A549 (cell line): Measurements from ENCODE around the gene CHRM5. TPM values are rescaled to one million over a fixed set of nuclear protein-coding genes. Genes with fewer than 3 reads are reported as not detected.
A peak's percentile ranks its signal among the peaks of the same experiment; 100 is the strongest.

ENCODE experiments used
- ATAC-seq, 2 experiments: fragments of 200-7000 bp in 1 of 2; fragments of >200 bp in 1 of 2; cut with Nextera tagmentation in 1 of 2; cut with Tn5 transposase in 1 of 2; 3 replicates each; pipeline versions ENCODE4 v1.8.0 to v1.9.1; 2018 to 2020; ENCODE audit warnings: mild to moderate bottlenecking in 1 of 2, moderate library complexity in 1 of 2
- CTCF ChIA-PET: fragments of 300-600 bp; sonication (Branson Sonifier 250); formaldehyde crosslinking; extraction: SDS; loops from one replicate; lab custom pipeline; 2021; ENCODE audit warnings: antibody characterized with exemption, inconsistent platforms; lab: Yijun Ruan, JAX
- POLR2A ChIA-PET: fragments of 350-600 bp; formaldehyde crosslinking; extraction: SDS; loops from one replicate; lab custom pipeline; 2021; ENCODE audit warnings: antibody characterized with exemption, inconsistent platforms; lab: Yijun Ruan, JAX
- DNase-seq, 2 experiments: peaks; one replicate each; pipeline versions ENCODE4 v3.0.0 to v3.0.0-alpha.2; 2011 to 2016; ENCODE audit warnings: low read depth in 1 of 2, low spot score in 1 of 2
- FAIRE-seq: peaks from 2 replicates; lab custom pipeline; 2011; peaks lifted over from hg19 to GRCh38; lab: Jason Lieb, UNC
- H3K27ac ChIP-seq, 2 experiments: fragments of >200 bp; sonication (Bioruptor Twin); formaldehyde crosslinking; 3 replicates each; pipeline ENCODE4 v1.5.1; 2016 to 2017
- H3K4me1 ChIP-seq: fragments of >200 bp; sonication (Bioruptor Twin); formaldehyde crosslinking; 3 replicates; pipeline ENCODE4 v1.6.1; 2016
- H3K4me2 ChIP-seq: fragments of >200 bp; sonication (Bioruptor Twin); formaldehyde crosslinking; 3 replicates; pipeline ENCODE4 v1.6.1; 2016
- H3K4me3 ChIP-seq: fragments of >200 bp; sonication (Bioruptor Twin); formaldehyde crosslinking; 3 replicates; pipeline ENCODE4 v1.5.1; 2016
- H3K9me3 ChIP-seq: fragments of >200 bp; sonication (Bioruptor Twin); formaldehyde crosslinking; 3 replicates; pipeline ENCODE4 v1.6.1; 2016
- BHLHE40 ChIP-seq: IDR thresholded peaks from 2 replicates; pipeline ENCODE4 v1.6.1; 2012; ENCODE audit warnings: low read depth, low read length, inconsistent platforms
- CEBPB ChIP-seq, 2 experiments: fragments of >200 bp in 1 of 2; sonication (Bioruptor Twin) in 1 of 2; formaldehyde crosslinking in 1 of 2; IDR thresholded peaks; 2 replicates each; pipeline ENCODE4 v1.6.1; 2012 to 2016
- E2F6 ChIP-seq: IDR thresholded peaks from 2 replicates; pipeline ENCODE4 v1.6.1; 2012; ENCODE audit warnings: low read depth, borderline replicate concordance
- FOXS1 ChIP-seq: fragments of 250-450 bp; sonication (Bioruptor Pico); IDR thresholded peaks from 2 replicates; pipeline ENCODE4 v1.5.0; 2020; ENCODE audit warnings: mild to moderate bottlenecking, moderate library complexity
- HOXB13 ChIP-seq: fragments of 250-450 bp; sonication (Bioruptor Pico); IDR thresholded peaks from 2 replicates; pipeline ENCODE4 v1.5.0; 2020; ENCODE audit warnings: low read depth, mild to moderate bottlenecking, moderate library complexity
- JUN ChIP-seq, 2 experiments: fragments of >200 bp; sonication (Bioruptor Twin); formaldehyde crosslinking; IDR thresholded peaks; 2 replicates in 1 of 2; 3 replicates in 1 of 2; pipeline ENCODE4 v1.6.1; 2016 to 2017
- MAFK ChIP-seq: fragments of 450-650 bp; IDR thresholded peaks from 2 replicates; pipeline ENCODE4 v1.6.1; 2014; ENCODE audit not compliant: partially characterized antibody
- MYC ChIP-seq: IDR thresholded peaks from 2 replicates; pipeline ENCODE4 v1.6.1; 2012; ENCODE audit warnings: mild to moderate bottlenecking, inconsistent platforms, low read length, improper control_type of control experiment, borderline replicate concordance
- NFE2L2 ChIP-seq: fragments of 150-350 bp; conservative IDR thresholded peaks from 2 replicates; pipeline ENCODE4 v1.6.1; 2014; ENCODE audit warnings: low read length
- PHF8 ChIP-seq: fragments of 200-600 bp; sonication (generic); IDR thresholded peaks from 2 replicates; pipeline ENCODE4 v1.6.1; 2016; ENCODE audit warnings: low read depth, mild to moderate bottlenecking, antibody characterized with exemption, moderate library complexity, borderline replicate concordance
- POLR2A ChIP-seq: IDR thresholded peaks from 2 replicates; pipeline ENCODE4 v1.6.1; 2012; ENCODE audit warnings: mild to moderate bottlenecking, low read length
- POLR2AphosphoS2 ChIP-seq: conservative IDR thresholded peaks from 2 replicates; pipeline ENCODE4 v1.6.1; 2012; ENCODE audit warnings: low read length, improper control_type of control experiment, inconsistent platforms
- RAD21 ChIP-seq, 2 experiments: fragments of >200 bp in 1 of 2; sonication (Bioruptor Twin) in 1 of 2; formaldehyde crosslinking in 1 of 2; IDR thresholded peaks in 1 of 2; conservative IDR thresholded peaks in 1 of 2; 2 replicates in 1 of 2; 3 replicates in 1 of 2; pipeline ENCODE4 v1.6.1; 2012 to 2018; ENCODE audit warnings: inconsistent platforms in 1 of 2
- REST ChIP-seq: fragments of 200-600 bp; sonication (generic); IDR thresholded peaks from 2 replicates; pipeline ENCODE4 v1.6.1; 2016; ENCODE audit warnings: antibody characterized with exemption, mild to moderate bottlenecking, moderate library complexity
- RNF2 ChIP-seq: fragments of 200-600 bp; sonication (generic); IDR thresholded peaks from 2 replicates; pipeline ENCODE4 v1.6.1; 2016; ENCODE audit warnings: low read depth, mild to moderate bottlenecking, antibody characterized with exemption, moderate library complexity, borderline replicate concordance
- SMC3 ChIP-seq: fragments of >200 bp; sonication (Bioruptor Twin); formaldehyde crosslinking; IDR thresholded peaks from 3 replicates; pipeline ENCODE4 v1.6.1; 2018; ENCODE audit warnings: inconsistent platforms
- WGBS: methylation state at CpG from one replicate; pipeline ENCODE4 v1.1.6; 2017; ENCODE audit errors: missing lambda C conversion rate; 5-methylcytosine and 5-hydroxymethylcytosine counted together
- polyA plus RNA-seq, 4 experiments: library from polyadenylated mRNA; depleted of rRNA in 3 of 4; stranded (reverse); fragments of >200 nt; fragmentation: RNase III in 1 of 4; extraction: RNeasy Plus Mini Kit Qiagen cat#74134 plus additional on column Dnase treatment in 1 of 4; gene quantifications; 2 replicates in 3 of 4; 3 replicates in 1 of 4; pipeline ENCODE4 v1.2.3, GENCODE V29; 2011 to 2017
- TF ChIP-seq, protein P1 (sequence below): fragments of 450-650 bp; IDR thresholded peaks from 2 replicates; pipeline ENCODE4 v1.6.1; 2014; ENCODE audit warnings: antibody characterized with exemption
- TF ChIP-seq, protein P2 (sequence below): fragments of >200 bp; sonication (Bioruptor Twin); formaldehyde crosslinking; IDR thresholded peaks from 2 replicates; pipeline ENCODE4 v1.6.1; 2016
- TF ChIP-seq, protein P3 (sequence below): fragments of >200 bp; sonication (Bioruptor Twin); formaldehyde crosslinking; IDR thresholded peaks from 3 replicates; pipeline ENCODE4 v1.5.1; 2016
- TF ChIP-seq, protein P4 (sequence below): fragments of >200 bp; sonication (Bioruptor Twin); formaldehyde crosslinking; IDR thresholded peaks from 3 replicates; pipeline ENCODE4 v1.6.1; 2016

The CHRM5 gene
- polyA plus RNA-seq, 2 of the 4 experiments (the other 2 are of a cell fraction) = not detected

DNA sequence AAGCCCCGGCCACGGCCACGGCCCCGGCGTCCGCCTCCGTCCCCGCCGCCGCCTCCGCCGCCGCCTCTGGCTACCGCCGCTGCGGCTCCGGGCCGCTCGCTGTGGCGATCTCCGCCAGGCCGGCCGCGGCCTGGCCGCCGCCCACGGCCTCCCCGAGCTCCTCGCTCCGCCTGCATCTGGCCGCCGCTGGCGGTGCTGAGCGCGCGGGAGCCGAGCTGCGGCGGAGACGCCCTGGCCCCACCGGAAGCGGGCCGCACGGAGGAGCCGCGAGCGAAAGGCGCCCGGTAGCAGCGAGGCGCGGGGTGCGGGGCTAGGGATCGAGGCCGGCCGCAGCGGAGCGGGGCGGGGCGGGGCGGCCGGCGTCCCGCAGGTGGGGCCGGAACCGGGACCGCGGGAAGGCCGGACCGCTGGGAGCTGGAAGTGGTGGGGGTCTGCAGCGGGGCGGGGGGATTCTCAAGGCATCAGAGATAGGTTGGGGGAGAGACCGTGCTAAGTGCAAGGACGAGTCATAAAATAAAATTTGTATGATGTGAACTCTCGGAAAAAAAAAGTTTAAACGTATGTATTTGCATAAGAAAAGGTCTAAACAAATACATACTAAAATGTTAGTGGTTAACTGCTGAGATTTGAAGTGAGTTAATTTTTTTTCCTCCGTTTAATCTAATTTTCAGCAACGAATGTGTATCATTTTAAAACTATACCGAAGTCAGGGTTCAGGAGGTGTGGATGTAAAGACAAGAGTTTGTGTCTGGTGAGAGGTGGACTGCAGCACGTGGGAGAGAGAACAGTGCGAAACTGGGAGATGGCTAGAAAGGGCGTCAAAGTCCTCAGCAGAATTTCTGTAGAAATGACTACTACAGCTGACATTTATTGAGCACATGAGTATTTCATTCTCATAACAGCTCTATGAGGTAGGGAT, 70.8 kb downstream of the CHRM5 start, which contains the start of gene AVEN:
Gene AVEN (minus strand): TSS at position 334 of the 919 bp plus-strand sequence. CDS start 158 bp downstream, at position 176.
- ATAC-seq (peak; percentile 68 to 79), DNase-seq (peak in 1 of 2 experiments; percentile 47), FAIRE-seq (no peak)
- Histone ChIP-seq H3K9me3 (no peaks in the 10 kb centered on the region), H3K4me2 (peak within 1 kb of the TSS; percentile 78), H3K4me3 (peak within 1 kb of the TSS; percentile 86), H3K4me1 (peaks cover 6% of the 10 kb centered on the region; the same call in 2 of the 3 replicates), H3K27ac (peak within 1 kb of the TSS; percentile 98 to 99)
- 16% methylated on average over 13 of the region's 82 CpGs for whole genome bisulfite sequencing
- POLR2A ChIA-PET = interaction anchor here (1.0 kb wide), 1 partner anchor 9 kb away, joined by 5 read pairs; no protein-coding TSS in a partner anchor
- TF ChIP-seq E2F6 (0 out of 2 replicates have a peak, but pooled peaks have one; percentile 40), SMC3 (no peak), PHF8 (no peak; the same call in 1 of the 2 replicates), POLR2AphosphoS2 (no peak), FOXS1 (CRISPR knock-in tag) (no peak), JUN (IDR thresholded peaks at IDR 0.05) (peak; percentile 30 to 85; a peak in 4 of 5 replicates), POLR2A (peak; percentile 38; the same call in 1 of the 2 replicates), BHLHE40 (no peak)
- TF ChIP-seq, protein P1, sequence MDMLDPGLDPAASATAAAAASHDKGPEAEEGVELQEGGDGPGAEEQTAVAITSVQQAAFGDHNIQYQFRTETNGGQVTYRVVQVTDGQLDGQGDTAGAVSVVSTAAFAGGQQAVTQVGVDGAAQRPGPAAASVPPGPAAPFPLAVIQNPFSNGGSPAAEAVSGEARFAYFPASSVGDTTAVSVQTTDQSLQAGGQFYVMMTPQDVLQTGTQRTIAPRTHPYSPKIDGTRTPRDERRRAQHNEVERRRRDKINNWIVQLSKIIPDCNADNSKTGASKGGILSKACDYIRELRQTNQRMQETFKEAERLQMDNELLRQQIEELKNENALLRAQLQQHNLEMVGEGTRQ = peak; percentile 20; the same call in 1 of the 2 replicates
- TF ChIP-seq, protein P2, sequence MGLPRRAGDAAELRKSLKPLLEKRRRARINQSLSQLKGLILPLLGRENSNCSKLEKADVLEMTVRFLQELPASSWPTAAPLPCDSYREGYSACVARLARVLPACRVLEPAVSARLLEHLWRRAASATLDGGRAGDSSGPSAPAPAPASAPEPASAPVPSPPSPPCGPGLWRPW = no peak
- CTCF ChIA-PET = interaction anchor here (0.6 to 1.8 kb wide), 4 partner anchors 11 to 171 kb away, joined by 3 to 5 read pairs (median 4); partner anchors contain the start of gene KATNBL1

GRCh38 chr15:34039790-34040113, 71.5 kb downstream of the CHRM5 start:
- ChIA-PET CTCF (interaction anchor here (1.4 to 1.8 kb wide), 5 partner anchors 16 to 170 kb away, joined by 3 to 5 read pairs (median 4); partner anchors contain the start of gene KATNBL1), POLR2A (interaction anchor here (1.0 kb wide), 1 partner anchor 8 kb away, joined by 5 read pairs; no protein-coding TSS in a partner anchor)
- TF ChIP-seq RAD21 (conservative IDR thresholded peaks at IDR 0.05 in 1 of 2, IDR thresholded peaks at IDR 0.05 in 1 of 2) = no peak
- no peak for TF ChIP-seq SMC3
- peak; percentile 20 for TF ChIP-seq MAFK
- H3K9me3 ChIP-seq = no peaks in the 10 kb centered on the region
- peak overlapping the region; percentile 86; the same call in 2 of the 3 replicates for H3K4me3 ChIP-seq
- peaks cover 6% of the 10 kb centered on the region; the same call in 2 of the 3 replicates for H3K4me1 ChIP-seq
- DNase-seq (no peak), FAIRE-seq (no peak), ATAC-seq (no peak)
- 95% methylated on average over 1 of the region's 1 CpG for WGBS
- H3K27ac ChIP-seq = peak overlapping the region in 1 of 2 experiments; percentile 98; a peak in 4 of 6 replicates
- H3K4me2 ChIP-seq = peak overlapping the region; percentile 78

DNA sequence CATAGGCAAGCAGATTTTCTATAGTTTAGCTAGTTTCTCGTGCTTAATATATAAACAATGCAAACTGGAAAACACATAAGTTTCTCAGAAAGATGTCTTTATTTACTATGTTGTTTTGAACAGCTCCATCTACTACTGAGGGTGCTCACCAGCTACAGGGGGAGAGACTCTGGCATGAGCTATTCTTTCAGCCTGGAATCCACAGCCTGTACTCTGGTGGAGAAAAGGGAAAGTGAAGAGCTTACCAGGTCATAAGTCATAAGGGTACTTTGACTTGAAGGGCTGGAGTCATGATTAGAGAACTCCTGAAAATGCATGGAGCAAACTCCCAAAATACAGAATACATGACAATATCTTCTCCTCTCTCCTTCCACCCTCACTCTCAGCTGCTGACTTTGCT, 75.1 kb downstream of the CHRM5 start:
- DNase-seq (no peak), ATAC-seq (no peak), FAIRE-seq (no peak)
- Histone ChIP-seq H3K4me1 (peaks cover 6% of the 10 kb centered on the region; the same call in 2 of the 3 replicates), H3K27ac (no peak overlapping the region), H3K4me3 (no peak overlapping the region), H3K9me3 (no peaks in the 10 kb centered on the region), H3K4me2 (no peak overlapping the region)
- POLR2A ChIA-PET = no interaction called here
- CTCF ChIA-PET = interaction anchor here (0.6 kb wide), 1 partner anchor 343 kb away, joined by 3 read pairs; no protein-coding TSS in a partner anchor
- no peak for TF ChIP-seq CEBPB (IDR thresholded peaks at IDR 0.05)
- TF ChIP-seq MAFK = no peak
- TF ChIP-seq MYC = no peak
- no peak for TF ChIP-seq FOXS1 (CRISPR knock-in tag)
- TF ChIP-seq HOXB13 = no peak
- no peak for TF ChIP-seq NFE2L2
- TF ChIP-seq, protein P3, sequence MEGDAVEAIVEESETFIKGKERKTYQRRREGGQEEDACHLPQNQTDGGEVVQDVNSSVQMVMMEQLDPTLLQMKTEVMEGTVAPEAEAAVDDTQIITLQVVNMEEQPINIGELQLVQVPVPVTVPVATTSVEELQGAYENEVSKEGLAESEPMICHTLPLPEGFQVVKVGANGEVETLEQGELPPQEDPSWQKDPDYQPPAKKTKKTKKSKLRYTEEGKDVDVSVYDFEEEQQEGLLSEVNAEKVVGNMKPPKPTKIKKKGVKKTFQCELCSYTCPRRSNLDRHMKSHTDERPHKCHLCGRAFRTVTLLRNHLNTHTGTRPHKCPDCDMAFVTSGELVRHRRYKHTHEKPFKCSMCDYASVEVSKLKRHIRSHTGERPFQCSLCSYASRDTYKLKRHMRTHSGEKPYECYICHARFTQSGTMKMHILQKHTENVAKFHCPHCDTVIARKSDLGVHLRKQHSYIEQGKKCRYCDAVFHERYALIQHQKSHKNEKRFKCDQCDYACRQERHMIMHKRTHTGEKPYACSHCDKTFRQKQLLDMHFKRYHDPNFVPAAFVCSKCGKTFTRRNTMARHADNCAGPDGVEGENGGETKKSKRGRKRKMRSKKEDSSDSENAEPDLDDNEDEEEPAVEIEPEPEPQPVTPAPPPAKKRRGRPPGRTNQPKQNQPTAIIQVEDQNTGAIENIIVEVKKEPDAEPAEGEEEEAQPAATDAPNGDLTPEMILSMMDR = no peak
- TF ChIP-seq POLR2AphosphoS2 = no peak
- no peak for TF ChIP-seq REST
- TF ChIP-seq RNF2 = no peak
- no peak for TF ChIP-seq PHF8
- TF ChIP-seq, protein P4, sequence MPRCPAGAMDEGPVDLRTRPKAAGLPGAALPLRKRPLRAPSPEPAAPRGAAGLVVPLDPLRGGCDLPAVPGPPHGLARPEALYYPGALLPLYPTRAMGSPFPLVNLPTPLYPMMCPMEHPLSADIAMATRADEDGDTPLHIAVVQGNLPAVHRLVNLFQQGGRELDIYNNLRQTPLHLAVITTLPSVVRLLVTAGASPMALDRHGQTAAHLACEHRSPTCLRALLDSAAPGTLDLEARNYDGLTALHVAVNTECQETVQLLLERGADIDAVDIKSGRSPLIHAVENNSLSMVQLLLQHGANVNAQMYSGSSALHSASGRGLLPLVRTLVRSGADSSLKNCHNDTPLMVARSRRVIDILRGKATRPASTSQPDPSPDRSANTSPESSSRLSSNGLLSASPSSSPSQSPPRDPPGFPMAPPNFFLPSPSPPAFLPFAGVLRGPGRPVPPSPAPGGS = no peak
- 21% methylated on average over 1 of the region's 1 CpG for WGBS
